CD4-positive, alpha-beta T cell treated with Interleukin-6 at 100 ng/mL for 8 hours (primary cell): ENCODE measurements around the gene ESRRG.

ENCODE experiments used
- DNase-seq: peaks from one replicate; pipeline ENCODE4 v3.0.0-alpha.2; 2020; ENCODE audit warnings: mixed read lengths, low spot score

ESRRG gene

DNA sequence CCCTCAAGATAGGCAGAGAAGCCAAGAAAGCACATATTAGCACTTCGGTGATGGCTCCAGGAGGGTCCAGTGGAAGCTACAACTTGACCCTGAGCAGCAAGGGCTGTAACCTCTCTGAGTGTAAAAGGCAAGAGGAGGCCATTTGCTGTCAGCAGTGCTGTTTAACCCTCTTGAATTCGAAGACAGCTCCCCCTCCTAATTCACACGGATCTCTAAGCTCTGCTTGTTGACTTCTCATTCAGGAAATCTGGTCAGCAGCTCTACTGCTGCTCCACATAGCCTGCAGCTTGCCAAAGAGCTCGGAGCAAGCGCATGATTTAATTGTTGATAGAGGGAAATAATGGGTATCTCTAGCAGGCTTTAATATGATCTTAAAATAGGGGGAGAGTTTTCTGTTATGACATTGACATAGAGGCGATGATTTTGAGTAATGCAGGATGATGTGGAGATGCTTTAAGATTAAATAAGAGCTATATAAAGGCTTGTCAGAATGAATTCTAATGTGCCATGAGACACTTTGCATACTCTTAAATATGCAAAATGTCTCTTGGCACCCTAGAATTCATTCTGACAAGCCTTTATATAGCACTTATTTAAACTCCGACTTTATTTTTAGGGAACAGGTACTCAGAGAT, 220.6 kb downstream of the ESRRG start:
- DNase-seq: no peak

DNA sequence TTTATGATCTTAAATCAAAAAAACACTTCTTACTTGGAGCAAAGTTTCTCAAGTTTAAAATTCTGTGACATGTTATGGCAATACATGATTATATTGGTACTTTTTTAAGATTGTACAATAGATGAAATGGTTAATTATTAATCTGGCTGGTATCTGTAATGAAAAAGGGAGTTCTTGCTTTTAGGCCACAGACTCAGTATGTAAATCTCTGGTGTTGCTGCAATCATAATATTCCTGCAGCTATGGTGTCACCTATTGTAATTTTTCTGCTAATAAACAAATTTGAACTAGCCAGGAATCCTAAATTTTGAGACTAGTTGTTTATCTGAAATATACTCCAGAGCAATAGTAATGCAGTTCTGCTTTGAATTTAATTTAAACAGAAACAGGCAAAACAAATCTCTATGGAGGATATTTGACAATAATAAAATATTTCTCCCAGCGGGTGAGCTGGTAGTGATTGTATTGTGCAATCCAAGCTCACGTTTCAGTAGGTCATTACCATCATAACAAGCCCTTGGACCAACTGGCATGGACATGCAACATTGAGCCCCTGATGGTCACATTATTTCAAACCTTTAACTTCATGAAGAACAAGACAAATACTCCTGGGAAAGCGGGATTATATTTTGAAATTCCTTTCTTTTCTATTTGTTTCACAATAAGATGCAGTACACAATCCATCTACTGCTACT, 222.8 kb downstream of the ESRRG start:
- DNase-seq: no peak

DNA sequence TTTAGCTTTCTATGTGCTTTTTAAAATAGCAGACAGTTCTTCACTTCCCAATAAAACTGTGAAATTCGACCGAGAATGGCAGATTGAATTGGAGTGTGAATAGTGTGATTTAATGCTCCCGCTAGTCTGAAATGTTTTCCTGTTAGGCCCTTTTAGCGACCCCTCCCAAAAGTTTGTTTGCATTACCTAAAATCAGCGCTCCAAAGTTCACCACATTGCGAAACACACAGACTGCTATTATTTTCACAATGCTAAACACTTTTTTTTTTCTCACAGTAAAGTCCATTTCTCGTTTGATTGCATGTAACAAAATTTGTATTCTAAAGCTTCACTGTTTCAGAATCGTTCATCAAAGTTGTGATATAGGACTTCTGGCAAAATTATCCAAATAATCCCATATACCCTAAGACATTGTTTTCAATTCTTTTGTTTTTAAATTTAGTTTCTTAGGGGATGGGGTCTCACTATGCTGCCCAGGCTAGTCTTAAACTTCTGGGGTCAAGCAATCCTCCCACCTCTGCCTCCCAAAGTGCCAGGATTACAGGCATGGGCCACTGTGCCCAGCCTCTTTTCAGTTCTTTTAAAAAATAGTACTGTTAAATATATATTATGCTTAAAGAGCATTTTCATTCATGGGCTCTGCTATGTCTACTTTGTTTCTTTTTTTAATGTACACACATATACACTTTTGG, 223.5 kb downstream of the ESRRG start:
- DNase-seq: no peak

DNA sequence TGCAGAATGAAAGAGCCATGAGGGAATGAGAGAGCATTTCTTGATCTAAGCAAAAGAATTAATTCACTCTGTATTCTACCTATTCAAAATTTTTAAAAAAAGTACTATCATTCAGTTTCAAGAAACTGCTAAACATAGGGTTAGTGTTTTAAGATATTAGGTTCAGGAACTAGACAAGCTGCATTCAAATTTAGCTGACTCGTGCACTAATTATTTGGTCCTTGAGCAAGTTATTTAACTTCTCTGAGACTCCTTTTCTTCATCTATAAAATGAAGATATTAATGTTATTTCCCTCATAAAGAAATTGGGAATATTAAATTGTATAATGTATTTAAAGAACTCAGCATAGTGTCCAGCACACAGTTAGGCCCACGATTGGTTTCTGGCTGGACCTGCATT, 225.0 kb downstream of the ESRRG start:
- no peak for DNase-seq

DNA sequence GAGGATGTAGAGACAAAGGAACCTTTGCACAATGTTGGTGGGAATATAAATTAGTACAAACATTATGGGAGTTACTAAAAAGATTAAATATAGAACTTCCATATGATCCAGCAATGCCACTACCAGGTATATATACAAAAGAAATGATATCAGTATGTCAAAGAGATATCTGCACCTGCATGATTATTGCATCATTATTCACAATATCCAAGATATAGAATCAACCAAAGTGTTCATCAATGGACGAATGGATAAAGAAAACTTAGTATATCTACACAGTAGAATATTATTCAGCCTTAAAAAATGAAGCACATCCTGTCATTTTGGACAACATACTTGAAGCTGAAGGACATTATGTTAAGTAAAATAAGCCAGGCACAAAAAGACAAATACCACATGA, 238.2 kb downstream of the ESRRG start:
- no peak for DNase-seq

DNA sequence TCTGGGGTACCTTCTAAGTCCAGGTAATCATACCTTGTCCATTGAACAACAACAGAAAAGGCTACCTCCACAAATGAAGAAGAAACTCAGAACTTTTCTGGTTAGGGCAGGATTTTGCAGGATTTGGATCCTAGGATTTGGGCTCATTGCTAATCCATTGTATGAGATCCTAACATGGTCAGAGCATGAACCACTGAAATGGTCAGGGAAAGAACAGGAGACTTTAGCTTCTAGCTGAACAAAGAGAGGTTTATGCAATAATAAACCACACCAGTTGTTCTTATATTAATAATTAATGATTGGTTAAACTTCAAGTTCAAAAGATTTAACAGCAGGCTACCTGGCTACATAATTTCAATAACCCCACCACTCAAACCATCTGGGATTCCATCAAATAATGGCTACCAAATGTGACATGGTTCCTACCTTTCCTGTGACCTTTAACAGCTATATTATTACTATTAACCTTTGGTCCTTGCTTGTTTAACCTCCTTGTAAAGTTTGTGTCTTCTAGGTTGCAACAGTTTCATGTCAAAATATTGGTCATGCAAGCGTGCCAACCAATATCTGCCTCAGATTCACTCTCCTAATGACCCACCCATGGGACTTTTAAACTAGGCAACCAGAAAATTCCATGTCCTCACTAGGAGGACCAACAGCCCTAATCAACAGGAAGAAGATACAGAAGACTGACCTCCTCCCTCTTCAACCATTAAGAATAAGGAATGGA, 239.4 kb downstream of the ESRRG start:
- no peak for DNase-seq

DNA sequence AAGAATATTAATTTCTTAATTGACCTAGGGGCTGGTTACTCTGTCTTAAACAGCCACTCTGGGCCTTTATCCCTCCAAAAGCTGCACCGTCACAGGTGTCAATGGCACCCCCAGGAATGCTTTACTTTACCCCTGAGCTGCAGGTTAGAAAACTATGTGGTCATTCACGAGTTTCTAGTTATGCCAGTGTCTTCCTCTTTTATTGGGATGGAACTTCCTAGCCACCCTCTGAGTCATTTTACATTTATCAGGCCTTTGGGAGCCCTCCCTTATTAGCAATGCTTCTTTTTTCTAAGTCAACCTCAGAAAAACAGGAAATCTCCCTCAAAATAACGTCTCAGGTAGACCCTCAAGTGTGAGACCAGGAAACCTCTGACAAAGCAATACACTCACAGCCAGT, 240.6 kb downstream of the ESRRG start:
- no peak for DNase-seq

DNA sequence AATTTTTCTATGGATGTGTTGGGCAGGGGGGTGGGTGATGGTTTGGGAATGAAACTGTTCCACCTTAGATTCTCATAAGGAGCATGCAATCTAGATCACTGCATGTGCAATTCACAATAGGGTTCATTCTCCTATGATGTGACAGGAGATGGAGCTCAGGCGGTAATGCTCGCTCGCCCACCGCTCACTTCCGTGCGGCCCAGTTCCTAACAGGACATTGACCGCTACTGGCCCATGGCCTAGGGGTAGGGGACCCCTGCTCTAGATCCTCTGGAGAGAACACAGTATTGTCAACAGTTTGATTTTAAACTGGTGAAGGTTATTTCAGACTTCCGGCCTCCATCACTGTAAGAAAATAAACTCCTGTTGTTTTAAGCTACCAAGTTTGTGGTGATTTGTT, 245.0 kb downstream of the ESRRG start:
- DNase-seq: no peak

DNA sequence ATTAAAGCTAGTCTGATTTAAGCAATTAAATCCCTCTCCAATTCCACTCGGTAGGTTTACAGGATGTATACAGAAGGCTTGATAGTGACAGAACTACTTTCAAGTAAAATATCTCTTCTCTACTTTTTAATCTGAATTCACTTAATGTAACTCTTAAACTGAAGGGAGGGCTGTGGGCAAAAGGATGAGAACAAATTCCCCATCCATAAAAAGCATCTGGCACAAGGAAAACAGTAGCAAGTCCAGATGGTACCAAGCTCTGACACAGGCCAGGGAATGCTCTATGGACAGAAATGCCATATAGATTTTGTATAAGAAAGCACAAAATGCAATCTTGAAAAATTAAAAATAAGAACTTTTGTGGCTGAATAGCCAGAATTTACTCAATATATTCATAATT, 246.9 kb downstream of the ESRRG start:
- no peak for DNase-seq

DNA sequence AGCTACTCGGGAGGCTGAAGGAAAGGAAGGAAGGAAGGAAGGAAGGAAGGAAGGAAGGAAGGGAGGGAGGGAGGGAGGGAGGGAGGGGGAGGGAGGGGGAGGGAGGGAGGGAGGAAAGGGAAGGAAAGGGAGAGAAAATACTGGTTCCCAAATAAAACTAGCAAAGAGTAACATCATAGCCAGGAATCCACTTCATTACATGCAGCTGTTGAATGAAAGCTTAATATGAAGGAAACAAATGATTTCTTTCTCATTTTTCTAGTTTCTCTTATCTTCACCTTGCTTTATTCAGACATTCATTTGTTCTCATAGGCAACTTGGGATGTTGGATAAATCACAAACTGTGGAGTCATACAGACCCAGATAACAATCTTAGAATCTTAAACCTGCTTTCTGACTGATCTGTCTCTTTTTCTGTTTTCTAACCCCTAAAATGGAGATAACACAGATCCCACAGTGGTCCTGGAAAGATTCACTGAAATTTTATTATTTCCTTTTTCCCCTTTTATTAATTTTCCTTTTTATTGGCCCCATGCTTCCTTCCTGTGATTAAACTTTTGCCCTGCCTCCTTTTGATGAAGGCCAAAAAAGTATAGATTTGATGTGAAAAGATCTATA, 247.5 kb downstream of the ESRRG start:
- DNase-seq: no peak

DNA sequence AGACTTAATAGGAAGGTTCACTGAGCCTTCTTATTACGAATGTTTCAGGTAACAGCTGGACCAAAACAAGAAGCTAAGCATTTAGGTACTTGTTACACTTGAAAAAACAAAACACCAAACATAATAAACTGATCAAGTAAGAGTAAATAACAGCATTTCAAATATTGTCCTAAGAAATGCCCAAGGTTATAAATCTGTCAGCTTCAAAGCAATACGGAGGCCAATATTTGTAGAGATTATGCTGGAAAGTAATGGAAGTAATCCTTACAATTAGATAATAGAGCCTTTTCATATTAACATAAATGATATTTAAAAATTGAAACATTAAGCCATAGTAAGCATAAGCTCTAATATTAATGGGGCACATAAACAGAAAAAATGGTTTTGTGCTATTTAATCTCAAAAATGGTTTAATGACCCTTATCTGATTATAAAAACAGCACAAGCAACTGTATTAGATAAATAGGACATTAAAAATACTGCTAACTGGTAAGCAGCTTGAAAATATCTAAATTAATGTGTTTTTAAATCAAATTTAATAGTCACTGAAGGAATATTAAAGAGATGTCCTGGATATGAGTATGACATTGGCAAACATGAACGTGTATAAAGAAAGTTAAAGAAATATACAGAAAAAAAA, 256.9 kb downstream of the ESRRG start:
- no peak for DNase-seq

DNA sequence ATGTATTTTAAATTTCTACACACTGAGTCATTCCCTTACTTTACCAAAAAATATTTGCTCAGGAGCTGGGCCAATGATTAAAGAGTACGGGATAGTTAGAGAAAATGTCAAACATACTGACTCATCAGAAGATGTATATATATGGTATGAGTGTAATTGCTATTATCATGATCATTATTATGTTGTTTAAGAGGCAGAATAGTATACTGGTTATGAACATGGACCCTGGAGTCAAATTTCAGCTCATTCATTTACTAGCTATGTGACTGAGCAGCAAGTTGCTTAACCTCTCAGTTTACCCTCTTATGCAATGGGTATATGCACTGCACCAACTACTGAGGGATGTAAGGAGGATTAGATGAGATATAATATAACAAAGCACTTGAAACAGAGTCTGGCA, 258.7 kb downstream of the ESRRG start:
- DNase-seq: no peak

DNA sequence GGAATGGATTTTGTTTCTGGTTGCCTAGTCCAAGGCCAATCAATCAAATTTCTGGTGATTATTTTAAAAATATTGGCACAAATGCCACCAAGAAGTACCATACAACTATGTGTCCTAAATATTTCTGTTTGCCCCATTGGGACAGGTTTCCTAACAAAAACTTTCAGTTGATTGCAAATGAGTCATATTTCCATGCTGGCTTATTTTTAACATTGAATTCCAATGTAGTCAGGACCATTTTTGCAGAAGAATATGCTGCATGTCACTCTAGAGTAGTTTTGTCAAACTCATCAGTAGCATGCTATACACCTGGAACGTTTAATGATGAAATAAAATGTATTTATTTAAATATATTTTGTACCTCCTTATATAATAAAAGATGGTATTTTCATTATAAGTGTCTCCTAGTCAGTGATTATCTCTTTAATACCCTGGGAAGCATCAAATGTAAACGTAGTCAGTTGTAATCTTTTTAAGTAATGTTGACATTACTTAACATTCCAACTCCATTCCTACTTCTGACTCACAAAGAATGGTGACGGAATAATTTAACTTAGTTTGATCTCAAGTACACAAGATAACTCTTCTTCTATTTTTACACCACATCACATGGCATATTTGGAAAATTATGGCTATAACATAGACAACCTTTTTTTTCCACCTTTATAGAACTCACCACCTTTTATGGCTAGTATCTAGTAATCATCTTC, 261.0 kb downstream of the ESRRG start:
- DNase-seq: no peak

DNA sequence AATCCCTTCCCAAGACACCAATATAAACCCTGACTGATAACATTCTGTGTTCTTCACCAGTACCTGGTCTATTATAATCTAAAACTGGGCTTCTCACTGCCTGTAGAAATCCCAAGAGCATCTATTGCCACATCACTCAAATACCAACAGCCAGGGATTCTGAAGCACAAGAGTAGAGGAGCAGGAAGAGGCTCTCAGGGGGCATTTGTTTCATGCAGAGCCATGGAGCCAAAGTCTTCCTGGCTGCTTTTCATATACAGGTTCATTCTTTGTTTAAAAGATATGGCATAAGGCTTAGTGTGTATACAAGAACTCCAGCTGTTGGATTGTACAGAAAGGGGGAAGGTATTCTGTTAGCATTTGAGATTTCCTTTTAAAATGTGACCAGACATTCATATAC, 261.8 kb downstream of the ESRRG start:
- DNase-seq: no peak

DNA sequence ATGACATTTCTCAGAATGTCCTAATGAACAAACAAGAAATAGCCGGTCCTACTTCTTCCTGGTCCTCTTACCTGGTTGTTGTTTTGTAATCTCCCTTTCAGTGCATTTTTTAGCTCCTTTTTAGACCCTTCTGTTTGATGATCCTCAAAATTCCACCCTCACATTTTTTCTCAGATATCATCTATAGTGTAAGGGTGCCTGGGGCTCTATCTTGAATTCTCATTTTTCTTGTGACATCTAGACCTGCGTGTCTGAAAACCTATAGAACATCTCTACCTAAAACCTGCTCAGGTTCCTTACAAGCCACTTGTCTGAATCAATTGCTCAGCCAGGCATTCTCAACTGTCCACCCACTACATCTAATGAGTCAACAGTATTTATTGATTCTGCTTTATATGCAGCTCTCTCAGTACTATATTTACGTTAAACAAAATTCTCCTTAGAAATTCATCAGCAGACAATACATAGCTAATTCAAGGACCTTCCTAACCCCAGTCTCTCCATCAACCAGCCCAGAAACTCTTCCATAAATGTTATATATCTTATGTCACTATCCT, 263.5 kb downstream of the ESRRG start:
- DNase-seq: no peak

DNA sequence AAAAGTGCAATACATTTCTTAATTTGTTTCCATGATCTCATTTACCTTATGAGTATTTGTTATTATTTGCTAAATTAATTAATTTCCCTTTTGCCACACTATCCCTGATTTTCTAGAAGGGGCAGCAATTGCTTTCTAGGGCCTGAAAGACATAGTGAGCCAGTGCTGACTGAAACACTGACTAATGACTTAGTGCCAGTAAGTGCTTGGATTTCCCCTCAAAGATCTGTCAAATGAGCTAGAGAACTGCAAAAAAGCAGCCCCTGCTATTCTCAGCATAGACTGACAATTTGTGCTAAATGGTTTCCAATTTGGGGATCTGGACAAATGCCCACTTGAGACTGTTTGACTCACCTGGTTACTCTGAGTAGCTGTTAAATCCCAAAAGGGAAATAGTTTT, 264.4 kb downstream of the ESRRG start:
- no peak for DNase-seq

DNA sequence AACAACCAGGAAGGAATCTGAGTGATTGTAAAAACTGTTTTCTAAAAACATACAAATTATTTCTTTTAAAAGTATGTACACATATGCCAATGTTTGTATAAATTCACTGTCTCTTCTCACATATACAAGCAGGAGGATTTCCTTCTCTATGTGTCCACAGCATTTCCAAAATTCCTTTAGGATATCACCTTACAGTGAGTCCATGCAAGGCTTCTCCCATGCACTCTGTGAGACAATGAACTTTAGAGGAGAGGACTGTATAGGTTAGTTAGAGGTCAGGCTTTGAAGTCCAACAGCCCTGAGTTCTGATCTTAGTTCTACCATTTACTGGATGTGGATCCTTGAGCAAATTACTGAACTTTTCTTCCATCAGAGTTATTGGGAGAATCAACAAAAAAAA, 265.9 kb downstream of the ESRRG start:
- DNase-seq: no peak

DNA sequence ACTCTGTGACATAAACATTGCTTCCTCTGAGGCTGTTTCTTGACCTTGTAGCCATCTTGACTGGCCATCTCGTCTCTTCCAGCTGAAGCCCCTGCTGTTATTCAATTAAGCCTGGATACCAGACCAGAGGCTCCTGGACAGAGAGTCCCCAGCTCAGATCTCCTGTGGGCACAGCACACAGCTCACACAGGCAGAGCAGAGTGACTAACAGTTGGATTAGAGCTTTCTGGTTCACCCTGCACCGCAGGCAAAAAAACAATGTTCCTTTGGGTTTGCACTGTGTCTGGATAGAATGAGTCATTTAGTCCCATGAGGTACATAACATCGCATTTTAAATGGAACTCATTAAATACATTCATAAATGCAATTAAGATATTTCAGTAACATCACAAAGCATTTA, 266.5 kb downstream of the ESRRG start:
- DNase-seq: no peak

DNA sequence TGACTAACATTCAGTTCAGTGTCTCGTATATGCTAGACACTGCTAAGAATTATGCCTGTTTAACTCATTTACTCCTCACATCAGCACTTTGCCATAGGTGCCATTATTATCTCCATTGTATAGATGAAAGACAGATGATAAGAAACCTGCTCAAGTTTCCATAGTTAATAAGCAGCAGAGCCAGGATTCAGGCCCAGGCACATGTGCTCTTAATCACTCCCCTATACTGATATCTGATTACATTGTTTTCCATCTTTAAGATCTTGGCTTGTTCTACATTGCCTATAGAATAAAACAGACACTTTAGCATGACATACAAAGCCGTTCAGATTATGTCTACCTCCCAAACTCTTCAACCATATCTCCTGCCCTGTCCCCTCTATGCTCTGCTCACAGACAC, 269.5 kb downstream of the ESRRG start:
- no peak for DNase-seq
